Iris pigment epithelial cell (primary cell): Measurements from ENCODE around the gene PQBP1.
"Not testable (repeated sequence)": the region's sequence is repeated elsewhere in the genome, so short reads cannot be mapped to it uniquely, and the experiment has no call there.

Experiments
- DNase-seq: peaks from one replicate; pipeline ENCODE4 v3.0.0-alpha.2; 2011; ENCODE audit warnings: low read depth

PQBP1 gene

DNA sequence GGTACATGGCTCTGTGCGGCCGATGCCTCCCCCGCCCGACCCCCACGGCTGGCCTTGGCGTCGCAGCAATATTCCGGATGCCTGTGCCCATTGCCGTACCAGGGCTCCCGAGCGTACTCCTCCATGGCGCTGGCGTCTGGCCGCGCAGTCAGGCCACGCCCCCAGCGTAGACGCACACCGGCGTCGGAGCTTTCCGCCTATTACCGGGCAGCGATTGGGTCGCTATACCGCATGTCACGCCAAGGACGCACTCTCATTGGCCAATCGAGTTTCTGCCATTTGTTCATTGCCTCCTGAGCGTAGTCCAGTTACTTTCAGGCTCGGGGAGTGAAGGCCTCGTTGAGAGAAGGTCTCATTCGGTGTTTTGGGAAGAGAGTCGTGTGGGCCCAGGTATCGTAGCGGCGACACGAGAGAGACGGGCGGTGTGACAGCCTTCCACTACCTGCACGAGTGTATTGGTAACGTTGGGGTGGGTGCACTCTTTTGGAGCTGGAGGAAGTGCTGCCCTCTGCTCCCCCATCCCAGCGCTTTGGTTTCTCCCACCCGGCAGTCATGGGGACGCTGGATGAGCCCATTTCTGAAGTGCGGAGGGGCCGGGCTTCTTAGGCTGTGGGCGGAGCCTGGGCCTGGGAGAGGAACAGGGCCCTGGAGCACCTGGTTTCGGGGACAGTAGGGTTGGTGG lies at the start of gene PQBP1, which contains the start of gene TIMM17B:
Gene PQBP1 (plus strand): TSS at position 306 of the 682 bp plus-strand sequence. CDS start 580 bp downstream, outside the sequence.
Gene TIMM17B (minus strand): TSS at position 144 of the 682 bp plus-strand sequence. CDS start 19 bp downstream, at position 125.
- peak; percentile 96 for DNase-seq

DNA sequence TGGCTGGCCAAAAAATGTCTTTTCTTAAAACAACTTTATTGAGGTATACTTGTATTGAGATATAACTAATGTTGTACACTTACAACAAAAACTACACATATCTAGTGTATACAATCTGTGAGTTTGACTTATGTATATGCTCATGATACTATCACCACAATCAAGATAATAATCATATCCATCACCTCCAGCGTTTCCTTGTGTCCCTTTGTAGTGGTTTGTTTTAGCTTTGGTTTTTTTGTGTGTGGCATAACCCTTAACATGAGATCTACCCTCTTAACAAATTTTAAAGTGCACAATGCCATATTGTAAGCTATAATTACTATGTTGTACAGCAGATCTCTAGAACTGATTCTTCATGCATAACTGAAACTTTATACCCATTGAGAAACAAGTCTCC lies 48.9 kb upstream of the PQBP1 start:
- DNase-seq, result no peak

- DNase-seq, result no peak
Measured at GRCh38 chrX:48852857-48853256, 44.9 kb upstream of the PQBP1 start.

GRCh38 chrX:48853494-48853893 lies 44.2 kb upstream of the PQBP1 start:
- DNase-seq, result not testable (repeated sequence)

GRCh38 chrX:48854121-48854804 lies 43.5 kb upstream of the PQBP1 start:
- DNase-seq, result not testable (repeated sequence)

DNA sequence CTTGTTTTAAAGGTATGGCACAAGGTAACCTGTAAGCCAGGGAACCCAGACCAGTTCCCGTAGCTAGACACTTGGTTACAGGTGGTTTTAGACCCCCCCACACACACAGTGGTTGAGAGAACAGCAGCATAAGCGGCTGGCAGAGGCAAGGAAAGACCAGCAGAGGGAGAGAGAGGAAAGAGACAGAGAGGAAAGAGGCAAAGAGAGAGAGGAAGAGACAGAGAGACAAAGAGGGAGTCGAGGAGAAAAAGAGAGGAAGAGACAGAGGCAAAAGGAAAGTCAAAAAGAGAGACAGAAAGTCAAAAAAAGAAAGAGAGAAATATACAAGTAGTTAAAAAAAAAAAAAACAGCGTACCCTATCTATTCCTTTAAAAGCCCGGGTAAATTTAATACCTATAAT lies 42.8 kb upstream of the PQBP1 start:
- DNase-seq, result peak; percentile 15

- DNase-seq, result peak; percentile 86
Measured at GRCh38 chrX:48864210-48864609, 33.5 kb upstream of the PQBP1 start.

DNA sequence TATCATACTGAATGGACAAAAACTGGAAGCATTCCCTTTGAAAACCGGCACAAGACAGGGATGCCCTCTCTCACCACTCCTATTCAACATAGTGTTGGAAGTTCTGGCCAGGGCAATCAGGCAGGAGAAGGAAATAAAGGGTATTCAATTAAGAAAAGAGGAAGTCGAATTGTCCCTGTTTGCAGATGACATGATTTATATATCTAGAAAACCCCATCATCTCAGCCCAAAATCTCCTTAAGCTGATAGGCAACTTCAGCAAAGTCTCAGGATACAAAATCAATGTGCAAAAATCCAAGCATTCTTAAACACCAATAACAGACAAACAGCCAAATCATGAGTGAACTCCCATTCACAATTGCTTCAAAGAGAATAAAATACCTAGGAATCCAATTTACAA lies 25.7 kb upstream of the PQBP1 start:
- DNase-seq, result not testable (repeated sequence)

DNA sequence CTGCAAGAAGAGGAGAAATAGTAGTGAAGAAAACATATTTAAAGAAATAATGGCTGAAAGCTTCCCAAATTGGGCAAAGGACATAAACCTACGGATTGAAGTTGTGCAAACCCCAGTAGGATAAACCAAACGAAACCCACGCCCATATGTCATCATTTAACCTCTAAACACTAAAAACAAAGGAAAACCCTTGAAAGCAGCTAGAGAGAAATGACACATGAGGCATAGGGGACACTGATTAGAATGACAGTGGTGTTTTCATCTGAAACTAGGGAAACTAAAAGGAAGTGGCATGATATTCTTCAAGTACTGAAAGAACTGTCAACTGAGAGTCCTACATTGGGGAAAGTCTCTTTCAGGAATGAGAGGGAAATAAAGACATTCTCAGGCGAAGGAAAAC lies 20.8 kb upstream of the PQBP1 start:
- DNase-seq, result not testable (repeated sequence)

- no peak for DNase-seq
Measured at GRCh38 chrX:48883729-48884128, 14.0 kb upstream of the PQBP1 start.

- not testable (repeated sequence) for DNase-seq
Measured at GRCh38 chrX:48886586-48886985, 11.1 kb upstream of the PQBP1 start.

GRCh38 chrX:48890296-48890925 lies 7.3 kb upstream of the PQBP1 start:
- no peak for DNase-seq

GRCh38 chrX:48890934-48891401 lies 6.8 kb upstream of the PQBP1 start:
- DNase-seq, result no peak

- DNase-seq, result peak; percentile 85
Measured at GRCh38 chrX:48891402-48892288, 6.1 kb upstream of the PQBP1 start.

GRCh38 chrX:48892896-48893295 lies 4.8 kb upstream of the PQBP1 start:
- DNase-seq, result no peak

DNA sequence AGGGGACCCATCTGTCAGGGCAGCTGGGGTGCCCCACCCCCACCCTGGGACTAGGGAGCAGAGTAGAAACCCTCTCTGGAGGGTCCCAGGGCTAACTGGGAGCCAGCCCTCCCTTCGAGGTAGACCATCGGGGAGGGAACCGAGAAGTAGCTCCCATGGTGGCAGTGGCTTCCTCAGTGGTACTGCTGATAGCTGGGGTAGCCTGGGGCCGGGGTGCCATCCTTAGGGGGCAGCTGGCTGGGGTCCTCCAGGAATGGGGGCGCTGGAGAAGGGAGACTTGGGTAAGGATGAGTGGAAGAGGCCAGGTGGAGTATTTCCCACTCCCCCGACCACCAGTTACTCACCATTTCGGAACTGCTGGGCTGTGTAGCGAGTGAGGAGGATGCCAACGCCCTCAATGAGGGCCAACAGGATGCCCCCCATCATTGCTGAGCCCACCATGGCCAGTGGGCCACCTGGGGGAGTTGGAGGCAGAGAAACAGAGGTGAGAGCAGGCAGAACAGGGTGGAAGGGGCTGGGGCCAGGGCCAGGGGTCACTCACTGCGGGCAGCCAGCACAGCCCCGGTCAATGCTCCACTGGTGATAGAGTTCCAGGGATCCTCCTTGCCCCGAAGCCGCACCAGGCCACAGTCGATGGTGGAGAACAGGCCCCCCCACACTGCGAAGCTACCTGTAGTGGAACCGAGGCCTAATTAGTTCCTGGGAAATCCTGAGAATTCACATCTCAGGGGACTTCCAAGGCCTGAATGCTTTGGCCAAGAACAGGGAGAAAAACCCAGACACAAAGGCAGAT lies 4.0 kb upstream of the PQBP1 start:
- no peak for DNase-seq

GRCh38 chrX:48894891-48895290 lies 2.8 kb upstream of the PQBP1 start:
- no peak for DNase-seq

GRCh38 chrX:48896611-48897011 lies 1.1 kb upstream of the PQBP1 start:
- DNase-seq, result peak; percentile 24

DNA sequence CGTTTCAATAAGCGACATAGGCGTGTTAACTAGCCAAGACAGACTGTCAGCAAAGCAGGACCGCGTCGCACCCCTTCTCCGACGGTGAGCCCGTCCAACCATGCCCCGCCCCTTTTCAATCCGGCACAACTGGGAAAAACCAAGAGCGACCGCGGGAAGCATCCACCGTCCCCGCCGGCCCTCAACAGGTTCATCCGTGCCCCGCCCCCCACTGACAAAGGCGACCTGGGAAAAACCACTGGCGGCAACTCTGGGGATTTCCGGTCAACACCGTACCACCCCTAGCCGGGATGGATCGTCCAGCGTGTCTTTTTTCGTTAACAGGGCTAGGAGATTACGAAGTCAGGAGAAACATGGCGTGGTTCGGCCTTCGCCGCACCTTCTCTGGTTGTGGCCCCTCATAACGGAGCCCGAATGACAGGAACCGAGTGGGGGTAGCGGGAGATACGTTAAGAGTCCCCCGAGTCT lies 539 bp upstream of the PQBP1 start:
- DNase-seq, result peak; percentile 70

GRCh38 chrX:48899078-48899410 lies 1.3 kb downstream of the PQBP1 start:
- no peak for DNase-seq

DNA sequence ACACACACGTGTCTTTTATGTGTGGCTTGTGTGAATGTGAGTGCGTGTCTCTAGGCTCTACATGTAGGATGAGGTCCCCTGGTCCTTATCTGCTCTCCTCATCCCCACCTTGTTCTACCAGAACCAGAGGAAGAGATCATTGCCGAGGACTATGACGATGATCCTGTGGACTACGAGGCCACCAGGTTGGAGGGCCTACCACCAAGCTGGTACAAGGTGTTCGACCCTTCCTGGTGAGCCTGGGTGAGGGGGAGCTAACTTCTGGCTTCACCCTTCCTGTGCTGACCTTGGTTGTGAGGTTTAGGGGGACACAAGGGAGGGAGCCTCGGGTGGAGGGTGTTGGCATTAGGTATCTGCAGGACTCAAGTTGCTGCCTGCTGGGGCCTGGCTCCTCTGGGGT lies 3.3 kb downstream of the PQBP1 start:
- DNase-seq, result no peak
